ENCODE data around the gene PLCB1. TPM values are rescaled to one million over a fixed set of nuclear protein-coding genes. Genes with fewer than 3 reads are reported as not detected.

The PLCB1 gene
- total and polyA plus RNA-seq, 2 donors (not counting 1 experiment from before 2014, with no cell fraction given) = 13.4 to 23.3 TPM

- Histone ChIP-seq H3K27me3 (ENCODE audit: control insufficient read depth, insufficient read depth, low read length) (no peaks in the 10 kb centered on the region), H3K79me2 (ENCODE audit: control insufficient read depth, insufficient read depth, low read length) (no peaks in the 10 kb centered on the region), H3K9ac (ENCODE audit: insufficient read depth, low read length) (no peak overlapping the region), H4K20me1 (ENCODE audit: control insufficient read depth, extremely low read depth, insufficient read depth, low read length) (no peaks in the 10 kb centered on the region), H3K36me3 (ENCODE audit: control insufficient read depth, insufficient read depth, low read length) (no peaks in the 10 kb centered on the region), H3K27ac (ENCODE audit: insufficient read depth, low read length) (no peak overlapping the region), H3K4me2 (ENCODE audit: extremely low read depth, insufficient read depth, low read length) (no peak overlapping the region), H3K4me1 (ENCODE audit: control insufficient read depth, extremely low read depth, insufficient read depth, low read length) (peaks cover 3% of the 10 kb centered on the region), H2AFZ (ENCODE audit: low read length) (no peak overlapping the region), H3K4me3 (replicated peaks in 1 of 4; ENCODE audit: control extremely low read depth in 1 of 4, insufficient read depth in 1 of 4, low read depth in 3 of 4, low read length in 4 of 4) (no peak overlapping the region), H3K9me3 (ENCODE audit: control insufficient read depth, insufficient read depth, low read depth, low read length) (no peaks in the 10 kb centered on the region)
- no peak for TF ChIP-seq EZH2 (IDR thresholded peaks at IDR 0.05; ENCODE audit: low read length, missing control alignments)
- TF ChIP-seq, protein P1, sequence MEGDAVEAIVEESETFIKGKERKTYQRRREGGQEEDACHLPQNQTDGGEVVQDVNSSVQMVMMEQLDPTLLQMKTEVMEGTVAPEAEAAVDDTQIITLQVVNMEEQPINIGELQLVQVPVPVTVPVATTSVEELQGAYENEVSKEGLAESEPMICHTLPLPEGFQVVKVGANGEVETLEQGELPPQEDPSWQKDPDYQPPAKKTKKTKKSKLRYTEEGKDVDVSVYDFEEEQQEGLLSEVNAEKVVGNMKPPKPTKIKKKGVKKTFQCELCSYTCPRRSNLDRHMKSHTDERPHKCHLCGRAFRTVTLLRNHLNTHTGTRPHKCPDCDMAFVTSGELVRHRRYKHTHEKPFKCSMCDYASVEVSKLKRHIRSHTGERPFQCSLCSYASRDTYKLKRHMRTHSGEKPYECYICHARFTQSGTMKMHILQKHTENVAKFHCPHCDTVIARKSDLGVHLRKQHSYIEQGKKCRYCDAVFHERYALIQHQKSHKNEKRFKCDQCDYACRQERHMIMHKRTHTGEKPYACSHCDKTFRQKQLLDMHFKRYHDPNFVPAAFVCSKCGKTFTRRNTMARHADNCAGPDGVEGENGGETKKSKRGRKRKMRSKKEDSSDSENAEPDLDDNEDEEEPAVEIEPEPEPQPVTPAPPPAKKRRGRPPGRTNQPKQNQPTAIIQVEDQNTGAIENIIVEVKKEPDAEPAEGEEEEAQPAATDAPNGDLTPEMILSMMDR (conservative IDR thresholded peaks at IDR 0.05 in 1 of 2, IDR thresholded peaks at IDR 0.05 in 1 of 2; ENCODE audit: low read depth in 1 of 2, low read length in 2 of 2) = no peak
- no peak for DNase-seq (ENCODE audit: low read depth in 2 of 2)
Measured at GRCh38 chr20:8755340-8756118, 623.5 kb downstream of the PLCB1 start.

- no peaks in the 10 kb centered on the region for H3K9me3 ChIP-seq (ENCODE audit: control insufficient read depth, insufficient read depth, low read depth, low read length)
- H3K4me1 ChIP-seq (ENCODE audit: control insufficient read depth, extremely low read depth, insufficient read depth, low read length) = peaks cover 3% of the 10 kb centered on the region
- H3K4me3 ChIP-seq (replicated peaks in 1 of 4; ENCODE audit: control extremely low read depth in 1 of 4, insufficient read depth in 1 of 4, low read depth in 3 of 4, low read length in 4 of 4) = no peak overlapping the region
- no peaks in the 10 kb centered on the region for H3K36me3 ChIP-seq (ENCODE audit: control insufficient read depth, insufficient read depth, low read length)
- no peak overlapping the region for H3K9ac ChIP-seq (ENCODE audit: insufficient read depth, low read length)
- H3K4me2 ChIP-seq (ENCODE audit: extremely low read depth, insufficient read depth, low read length) = peak overlapping the region; percentile 38
- no peak overlapping the region for H3K27ac ChIP-seq (ENCODE audit: insufficient read depth, low read length)
- H4K20me1 ChIP-seq (ENCODE audit: control insufficient read depth, extremely low read depth, insufficient read depth, low read length) = no peaks in the 10 kb centered on the region
- H2AFZ ChIP-seq (ENCODE audit: low read length) = no peak overlapping the region
- no peaks in the 10 kb centered on the region for H3K79me2 ChIP-seq (ENCODE audit: control insufficient read depth, insufficient read depth, low read length)
- H3K27me3 ChIP-seq (ENCODE audit: control insufficient read depth, insufficient read depth, low read length) = no peaks in the 10 kb centered on the region
- TF ChIP-seq EZH2 (IDR thresholded peaks at IDR 0.05; ENCODE audit: low read length, missing control alignments) = no peak
- TF ChIP-seq, protein P1 (conservative IDR thresholded peaks at IDR 0.05 in 1 of 2, IDR thresholded peaks at IDR 0.05 in 1 of 2; ENCODE audit: low read depth in 1 of 2, low read length in 2 of 2) = no peak
- DNase-seq (ENCODE audit: low read depth in 2 of 2) = peak; percentile 70 to 95
Measured at GRCh38 chr20:8756410-8756809, 624.3 kb downstream of the PLCB1 start.

DNA sequence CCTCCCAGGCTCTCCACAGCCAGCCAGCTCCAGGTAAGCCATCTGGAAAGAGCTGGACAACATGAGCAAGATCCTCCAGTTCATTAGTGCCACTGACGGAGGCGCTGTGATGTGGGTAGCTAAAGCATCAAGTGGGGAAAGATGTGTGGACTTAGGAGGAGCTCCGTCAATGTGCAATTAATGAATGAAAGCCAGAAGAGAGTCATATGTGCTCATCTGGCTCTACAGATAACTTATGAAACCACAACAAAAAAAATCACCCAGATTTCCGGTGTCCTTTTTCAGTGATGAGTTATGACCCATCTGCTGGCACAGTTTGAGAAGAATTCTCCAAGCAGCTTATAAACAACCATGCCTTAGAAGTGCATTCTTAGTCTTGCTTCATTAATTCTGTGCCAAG lies 625.1 kb downstream of the PLCB1 start:
- Histone ChIP-seq H2AFZ (ENCODE audit: low read length) (no peak overlapping the region), H3K27me3 (ENCODE audit: control insufficient read depth, insufficient read depth, low read length) (no peaks in the 10 kb centered on the region), H4K20me1 (ENCODE audit: control insufficient read depth, extremely low read depth, insufficient read depth, low read length) (no peaks in the 10 kb centered on the region), H3K27ac (ENCODE audit: insufficient read depth, low read length) (no peak overlapping the region), H3K36me3 (ENCODE audit: control insufficient read depth, insufficient read depth, low read length) (no peaks in the 10 kb centered on the region), H3K9me3 (ENCODE audit: control insufficient read depth, insufficient read depth, low read depth, low read length) (no peaks in the 10 kb centered on the region), H3K4me2 (ENCODE audit: extremely low read depth, insufficient read depth, low read length) (no peak overlapping the region), H3K4me1 (ENCODE audit: control insufficient read depth, extremely low read depth, insufficient read depth, low read length) (peaks cover 3% of the 10 kb centered on the region), H3K79me2 (ENCODE audit: control insufficient read depth, insufficient read depth, low read length) (no peaks in the 10 kb centered on the region), H3K9ac (ENCODE audit: insufficient read depth, low read length) (no peak overlapping the region), H3K4me3 (replicated peaks in 1 of 4; ENCODE audit: control extremely low read depth in 1 of 4, insufficient read depth in 1 of 4, low read depth in 3 of 4, low read length in 4 of 4) (no peak overlapping the region)
- TF ChIP-seq, protein P1 (conservative IDR thresholded peaks at IDR 0.05 in 1 of 2, IDR thresholded peaks at IDR 0.05 in 1 of 2; ENCODE audit: low read depth in 1 of 2, low read length in 2 of 2) = no peak
- no peak for TF ChIP-seq EZH2 (IDR thresholded peaks at IDR 0.05; ENCODE audit: low read length, missing control alignments)
- peak; percentile 69 to 84 for DNase-seq (ENCODE audit: low read depth in 2 of 2)
